HG03565 (cell line): Measurements from ENCODE around the gene PILRB.
A peak's percentile ranks its signal among the peaks of the same experiment; 100 is the strongest.
"Not testable (repeated sequence)": the region's sequence is repeated elsewhere in the genome, so short reads cannot be mapped to it uniquely, and the experiment has no call there.

Experiments used
- ATAC-seq: cut with Tn5 transposase; IDR thresholded peaks from one replicate; pipeline ENCODE4 v1.9.1; 2021; ENCODE audit warnings: mild to moderate bottlenecking, moderate library complexity; ENCODE audit not compliant: unreplicated experiment

The PILRB gene

GRCh38 chr7:100358027-100358856, at the start of gene PILRB:
PILRB (plus strand) TSS chr7:100358117; CDS start chr7:100358303, 186 bp downstream.
- no peak for ATAC-seq

- ATAC-seq: not testable (repeated sequence)
Measured at GRCh38 chr7:100318329-100318728, 39.6 kb upstream of the PILRB start.

GRCh38 chr7:100321648-100322047, 36.3 kb upstream of the PILRB start:
- ATAC-seq: not testable (repeated sequence)

- not testable (repeated sequence) for ATAC-seq
Measured at GRCh38 chr7:100324194-100324593, 33.7 kb upstream of the PILRB start.

GRCh38 chr7:100325671-100326070, 32.2 kb upstream of the PILRB start:
- ATAC-seq: not testable (repeated sequence)

DNA sequence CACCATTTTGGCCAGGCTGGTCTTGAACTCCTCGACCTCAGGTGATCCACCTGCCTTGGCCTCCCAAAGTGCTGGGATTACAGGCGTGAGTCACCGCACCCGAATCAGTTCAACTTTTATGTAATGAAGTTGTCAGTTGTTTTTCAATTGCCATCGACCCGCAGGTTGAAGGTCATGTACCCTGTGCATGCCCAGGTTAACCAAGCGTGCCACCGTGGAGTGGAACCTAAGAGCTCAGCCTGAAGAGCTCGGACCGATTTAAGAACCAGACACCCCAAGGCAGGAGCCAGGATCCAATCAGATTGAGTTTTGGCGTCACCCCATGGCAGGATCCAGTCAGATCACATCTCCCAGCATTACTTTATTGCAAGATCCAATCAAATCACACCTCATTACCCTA, 31.0 kb upstream of the PILRB start:
- not testable (repeated sequence) for ATAC-seq

DNA sequence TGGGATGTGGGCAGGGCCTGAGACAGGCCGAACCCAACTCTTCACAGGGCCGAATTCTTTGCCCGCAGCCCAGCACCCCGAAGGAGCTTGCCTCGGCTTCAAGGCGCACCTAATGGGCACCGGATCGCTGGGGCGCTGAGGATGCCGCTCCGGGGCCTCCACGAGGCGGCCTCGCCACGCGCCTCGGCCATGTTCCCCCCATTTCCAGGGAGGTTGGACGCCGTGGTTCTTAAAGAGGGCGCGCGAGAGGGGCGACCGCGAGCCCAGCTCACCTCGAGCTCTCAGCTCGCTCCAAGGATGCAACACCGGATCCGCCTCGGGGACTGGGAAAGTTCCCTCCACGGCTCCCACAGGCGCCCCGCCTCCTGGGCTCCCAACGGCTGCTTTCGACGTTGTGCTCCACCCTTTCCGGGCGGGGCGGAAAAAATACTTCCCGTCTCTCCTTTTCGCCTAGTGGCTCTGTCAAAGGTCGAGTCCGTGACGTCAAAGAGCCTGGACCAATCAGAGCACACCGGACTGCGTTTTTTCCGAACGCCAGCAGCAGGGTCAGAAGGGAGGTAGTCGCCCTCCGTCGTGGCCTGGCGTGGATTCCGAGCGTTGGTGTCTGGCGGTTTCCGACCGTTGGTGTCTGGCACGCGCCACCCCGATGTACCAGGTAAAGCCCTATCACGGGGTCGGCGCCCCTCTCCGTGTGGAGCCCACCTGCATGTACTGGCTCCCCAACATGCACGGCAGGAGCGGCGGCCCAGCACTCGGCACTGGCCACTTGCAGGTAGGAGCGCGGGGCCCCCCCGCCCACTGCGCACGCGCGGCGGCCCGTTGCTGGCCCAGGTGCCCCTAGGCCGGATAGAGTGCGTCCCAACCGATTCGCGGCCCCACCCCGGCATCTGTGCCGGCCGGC, 22.1 kb upstream of the PILRB start:
- peak; percentile 80 for ATAC-seq

DNA sequence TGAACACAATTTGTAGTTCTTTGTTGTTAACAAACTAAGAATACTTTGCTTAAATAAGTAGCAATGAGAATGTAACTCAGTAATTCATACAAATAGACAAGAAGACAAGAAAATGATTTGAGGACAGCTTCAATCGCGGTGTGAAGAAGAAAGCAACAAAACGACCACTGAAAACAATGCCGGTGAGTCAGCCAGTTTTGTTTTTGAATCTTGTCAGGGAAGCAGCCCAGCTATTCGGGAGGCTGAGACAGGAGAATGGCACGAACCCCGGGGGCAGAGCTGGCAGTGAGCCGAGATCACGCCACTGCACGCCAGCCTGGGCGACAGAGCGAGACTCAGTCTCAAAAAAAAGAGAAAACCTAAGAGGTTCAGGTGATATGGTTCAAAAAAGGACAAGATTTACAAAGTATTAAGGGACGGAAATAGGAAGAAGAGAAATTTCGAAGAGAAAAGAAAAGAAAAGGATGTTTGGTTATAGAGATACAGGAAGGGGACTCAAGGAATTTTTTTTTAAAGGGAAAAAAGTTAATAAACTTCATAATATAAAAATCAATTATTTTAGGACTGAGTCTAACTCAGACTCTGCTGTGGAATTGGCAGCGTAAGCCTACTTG, 19.7 kb upstream of the PILRB start:
- not testable (repeated sequence) for ATAC-seq

DNA sequence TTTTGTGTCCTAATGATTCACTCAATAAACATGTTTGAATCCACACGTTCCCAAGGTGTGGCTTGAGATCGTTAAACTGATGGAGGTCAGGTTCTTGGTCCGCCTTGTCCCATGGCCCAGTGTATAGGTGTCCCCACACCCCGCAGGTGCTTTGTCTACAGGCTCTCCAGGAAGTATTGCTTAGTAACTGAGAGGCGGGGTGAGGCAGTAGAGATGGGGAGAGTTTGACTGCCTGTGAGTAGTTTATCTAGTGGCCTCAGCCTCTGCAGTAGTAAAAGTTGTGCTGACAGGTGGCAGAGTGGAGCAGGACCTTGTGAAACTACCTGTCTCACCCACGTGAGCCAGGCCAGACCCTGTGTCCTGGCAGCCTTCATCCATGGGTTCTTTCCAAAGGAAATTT, 16.6 kb upstream of the PILRB start:
- not testable (repeated sequence) for ATAC-seq

DNA sequence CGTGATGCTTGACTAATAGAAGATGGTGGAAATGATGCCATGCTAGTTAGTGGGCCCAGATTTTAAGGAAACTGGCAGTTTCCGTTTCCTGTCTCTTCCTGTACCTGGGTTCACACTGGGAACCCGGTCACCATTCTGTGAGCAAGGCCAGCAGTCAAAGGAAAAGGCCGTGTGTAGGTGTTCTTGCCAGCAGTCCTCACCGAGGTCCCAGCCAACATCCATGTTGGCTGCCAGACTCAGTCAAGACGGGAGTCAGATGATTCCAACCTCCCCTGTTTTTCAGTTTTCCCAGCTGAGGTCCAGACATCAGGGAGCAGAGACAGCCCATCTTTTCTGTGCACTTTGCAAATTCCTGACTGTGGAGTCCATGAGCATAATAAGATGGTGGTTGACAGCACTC, 15.2 kb upstream of the PILRB start:
- ATAC-seq: no peak

GRCh38 chr7:100344124-100344559, 13.8 kb upstream of the PILRB start:
- not testable (repeated sequence) for ATAC-seq

DNA sequence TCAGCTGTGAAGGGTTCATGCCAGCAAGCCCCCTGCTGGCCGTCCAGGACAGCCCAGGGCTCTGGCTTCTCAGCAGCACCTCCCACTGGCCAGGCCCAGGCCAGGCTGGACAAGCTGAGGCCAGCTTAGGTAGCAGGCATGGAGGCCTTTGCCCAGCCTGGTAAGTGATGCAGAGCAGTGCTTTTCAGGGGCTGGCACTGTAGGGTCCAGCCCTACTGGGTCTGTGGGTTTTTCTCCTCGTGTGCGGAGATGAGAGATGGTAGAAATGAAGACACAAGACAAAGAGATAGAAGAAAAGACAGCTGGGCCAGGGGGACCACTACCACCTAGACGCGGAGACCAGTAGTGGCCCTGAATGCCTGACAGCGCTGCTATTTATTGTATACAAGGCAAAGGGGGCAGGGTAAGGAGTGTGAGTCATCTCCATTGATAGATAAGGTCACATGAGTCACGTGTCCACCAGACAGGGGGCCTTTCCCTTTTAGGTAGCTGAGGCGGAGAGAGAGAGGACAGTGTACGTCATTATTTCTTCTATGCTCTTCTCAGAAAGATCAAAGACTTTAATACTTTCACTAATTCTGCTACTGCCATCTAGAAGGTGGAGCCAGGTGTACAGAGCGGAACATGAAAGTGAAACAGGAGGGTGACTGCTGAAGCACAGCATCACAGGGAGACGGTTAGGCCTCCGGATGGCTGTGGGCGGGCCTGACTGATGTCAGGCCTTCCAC, 13.2 kb upstream of the PILRB start:
- peak; percentile 49 for ATAC-seq

GRCh38 chr7:100345288-100345672, 12.6 kb upstream of the PILRB start:
- ATAC-seq: peak; percentile 25

DNA sequence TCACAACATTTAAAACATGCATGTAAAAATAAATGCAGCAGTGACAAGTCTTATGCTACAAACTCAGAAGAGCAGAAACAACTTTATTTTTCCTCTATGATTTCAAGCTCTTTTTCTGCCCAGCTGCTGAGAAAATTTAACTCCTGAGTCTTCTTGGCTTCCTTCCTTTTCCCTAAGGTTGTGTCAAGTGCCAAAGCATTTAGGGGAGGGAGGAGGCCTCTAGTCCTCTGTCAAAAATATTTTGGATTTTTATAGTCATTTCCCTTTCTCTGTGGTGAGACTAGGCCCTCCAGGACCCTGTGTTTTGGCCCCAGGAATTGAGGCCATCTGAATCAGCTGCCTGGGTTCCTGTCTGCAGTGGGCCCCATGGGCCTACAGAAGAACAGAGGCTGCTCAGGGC, 11.0 kb upstream of the PILRB start:
- no peak for ATAC-seq

- ATAC-seq: no peak
Measured at GRCh38 chr7:100348805-100349204, 9.1 kb upstream of the PILRB start.

DNA sequence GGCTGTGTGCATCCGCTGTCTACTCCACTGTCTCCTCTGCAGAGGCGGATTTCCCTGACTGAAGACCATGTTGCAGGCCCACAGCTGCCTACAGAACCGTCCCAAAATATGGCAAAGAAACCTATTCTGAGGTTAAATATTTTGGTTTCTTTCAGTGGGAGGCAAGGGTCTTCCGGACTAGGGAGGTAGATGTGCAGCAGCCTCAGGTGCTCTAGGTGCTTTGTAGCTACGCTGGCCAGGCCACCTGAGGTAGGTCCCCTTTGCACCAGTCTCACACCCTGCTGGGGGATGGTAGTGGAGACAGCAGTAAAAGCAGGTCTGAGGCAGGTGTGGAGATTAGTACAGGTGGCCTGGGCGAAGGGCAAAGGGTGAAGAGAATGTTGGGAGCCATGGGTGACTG, 8.2 kb upstream of the PILRB start:
- ATAC-seq: no peak

DNA sequence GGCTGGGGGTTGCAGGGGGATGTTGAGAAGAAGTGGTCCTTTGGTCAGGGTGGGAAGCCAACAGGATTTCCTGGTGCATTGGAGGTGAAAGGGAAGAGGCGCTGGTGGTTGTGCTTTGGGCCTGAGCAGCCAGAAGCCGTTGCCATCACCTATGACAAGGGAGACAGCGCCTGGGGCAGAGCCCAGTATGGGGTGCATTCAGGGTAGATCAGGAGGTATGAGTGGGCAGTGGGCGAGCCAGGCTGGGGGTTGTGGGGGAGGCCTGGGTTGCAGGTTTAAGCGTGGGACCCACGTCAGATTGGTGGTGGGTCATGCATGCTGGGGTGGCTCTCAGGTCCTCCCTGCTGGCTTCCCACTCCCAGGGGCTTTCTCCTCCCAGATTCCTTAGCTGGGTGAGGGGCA, 6.3 kb upstream of the PILRB start:
- no peak for ATAC-seq

DNA sequence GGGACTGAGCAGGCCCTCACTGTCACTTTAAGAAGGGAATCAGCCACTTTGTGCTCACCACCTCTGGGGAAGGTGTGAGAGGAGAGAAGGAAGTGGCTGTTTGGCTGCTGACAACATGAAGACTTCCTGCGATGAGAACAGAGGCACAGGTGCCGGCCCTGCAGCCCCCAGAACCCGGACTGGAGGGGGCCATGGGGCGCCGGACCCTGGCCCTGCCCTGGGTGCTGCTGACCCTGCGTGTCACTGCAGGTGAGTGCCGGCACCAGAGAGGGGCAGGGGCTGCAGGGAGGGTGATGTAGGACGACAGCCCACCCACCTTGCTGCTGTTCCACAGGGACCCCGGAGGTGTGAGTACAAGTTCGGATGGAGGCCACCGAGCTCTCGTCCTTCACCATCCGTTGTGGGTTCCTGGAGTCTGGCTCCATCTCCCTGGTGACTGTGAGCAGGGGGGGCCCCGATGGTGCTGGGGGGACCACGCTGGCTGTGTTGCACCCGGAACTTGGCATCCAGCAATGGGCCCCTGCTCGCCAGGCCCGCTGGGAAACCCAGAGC, 5.6 kb upstream of the PILRB start:
- not testable (repeated sequence) for ATAC-seq

GRCh38 chr7:100352984-100353684, 4.8 kb upstream of the PILRB start:
- ATAC-seq: no peak
